Stimulated activated CD8-positive, alpha-beta memory T cell treated with anti-CD3 and anti-CD28 coated beads, Interleukin-12 subunit alpha, Interleukin-12 subunit beta, amount 100 ng/mL, for 24 hours (primary cell): ENCODE results near the gene ARFGEF3.

Source experiments
- DNase-seq: peaks from one replicate; pipeline ENCODE4 v3.0.0-alpha.2; 2020; ENCODE audit errors: extremely low read depth

Gene ARFGEF3

GRCh38 chr6:138215093-138215782 lies 53.5 kb downstream of the ARFGEF3 start:
- DNase-seq: no peak

GRCh38 chr6:138218449-138218848 lies 56.7 kb downstream of the ARFGEF3 start, which contains the start of gene PBOV1:
Gene PBOV1 (minus strand): TSS chr6:138218491. CDS start chr6:138218395, 96 bp downstream.
- no peak for DNase-seq

- no peak for DNase-seq
Measured at GRCh38 chr6:138219398-138219797, 57.7 kb downstream of the ARFGEF3 start.

- no peak for DNase-seq
Measured at GRCh38 chr6:138219901-138220300, 58.2 kb downstream of the ARFGEF3 start.

- DNase-seq: no peak
Measured at GRCh38 chr6:138222901-138223546, 61.3 kb downstream of the ARFGEF3 start.

GRCh38 chr6:138225953-138226352 lies 64.2 kb downstream of the ARFGEF3 start:
- DNase-seq: no peak

GRCh38 chr6:138226700-138227315 lies 65.1 kb downstream of the ARFGEF3 start:
- DNase-seq: no peak

- DNase-seq: no peak
Measured at GRCh38 chr6:138227316-138227781, 65.6 kb downstream of the ARFGEF3 start.

- no peak for DNase-seq
Measured at GRCh38 chr6:138229072-138229471, 67.3 kb downstream of the ARFGEF3 start.

- DNase-seq: no peak
Measured at GRCh38 chr6:138229663-138230179, 68.0 kb downstream of the ARFGEF3 start.

GRCh38 chr6:138230221-138230620 lies 68.5 kb downstream of the ARFGEF3 start:
- DNase-seq: no peak

GRCh38 chr6:138230759-138231380 lies 69.1 kb downstream of the ARFGEF3 start:
- DNase-seq: no peak

GRCh38 chr6:138231381-138231886 lies 69.7 kb downstream of the ARFGEF3 start:
- no peak for DNase-seq

GRCh38 chr6:138234363-138234762 lies 72.6 kb downstream of the ARFGEF3 start:
- no peak for DNase-seq

GRCh38 chr6:138235205-138235604 lies 73.5 kb downstream of the ARFGEF3 start:
- DNase-seq: no peak

GRCh38 chr6:138235693-138236092 lies 74.0 kb downstream of the ARFGEF3 start:
- DNase-seq: no peak

GRCh38 chr6:138237463-138237862 lies 75.7 kb downstream of the ARFGEF3 start:
- DNase-seq: no peak

- no peak for DNase-seq
Measured at GRCh38 chr6:138238368-138238767, 76.6 kb downstream of the ARFGEF3 start.

GRCh38 chr6:138239774-138240173 lies 78.0 kb downstream of the ARFGEF3 start:
- no peak for DNase-seq

- no peak for DNase-seq
Measured at GRCh38 chr6:138240476-138241245, 78.9 kb downstream of the ARFGEF3 start.

- DNase-seq: no peak
Measured at GRCh38 chr6:138241381-138241780, 79.6 kb downstream of the ARFGEF3 start.
